ENCODE data around the gene TCERG1. TPM values are rescaled to one million over a fixed set of nuclear protein-coding genes. Genes with fewer than 3 reads are reported as not detected.

TCERG1 gene
- total RNA-seq, 1 experiment from 2014 or later, result 75.9 TPM

DNA sequence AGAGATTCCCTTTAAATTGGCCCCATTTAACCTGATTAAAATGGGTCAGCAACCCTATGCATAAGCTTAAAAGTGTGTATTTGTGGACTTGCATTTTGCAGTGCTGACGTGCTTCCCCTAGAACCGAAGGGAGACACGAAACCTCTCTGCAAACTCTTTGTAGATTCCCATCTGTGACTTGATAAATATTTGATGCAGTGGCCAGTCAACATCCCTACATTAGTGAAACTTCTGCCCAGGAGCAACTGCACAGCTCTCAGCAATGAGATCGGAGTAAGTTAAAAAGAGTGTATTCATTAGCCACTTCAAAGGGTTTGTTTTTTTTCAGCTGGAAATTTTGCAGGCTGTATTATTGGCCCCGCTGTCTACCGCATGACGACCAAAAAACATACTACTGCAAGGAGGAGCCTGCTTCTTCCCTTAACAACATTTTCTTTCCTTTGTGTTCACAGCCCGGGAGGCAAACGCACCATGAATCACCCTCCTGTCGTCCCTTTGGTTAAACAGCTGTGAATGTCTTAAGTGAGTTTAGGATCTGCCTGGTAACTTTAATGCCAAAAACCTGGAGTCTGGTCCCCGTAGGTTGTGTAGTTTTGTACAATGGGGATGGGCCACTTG is 38.0 kb upstream of the TCERG1 start:
- H3K9me3 ChIP-seq (ENCODE audit: control insufficient read depth, insufficient read depth, low read depth, low read length), result no peaks in the 10 kb centered on the region
- H3K4me1 ChIP-seq (ENCODE audit: control insufficient read depth, insufficient read depth, low read length), result no peaks in the 10 kb centered on the region
- no peak for DNase-seq (ENCODE audit: low read depth, low spot score)
- no peak overlapping the region for H3K4me3 ChIP-seq (ENCODE audit: low read depth in 2 of 2, low read length in 2 of 2)
- no peaks in the 10 kb centered on the region for H3K27me3 ChIP-seq (ENCODE audit: control insufficient read depth, insufficient read depth, low read length)
- intact Hi-C loops (cut with micrococcal nuclease; ENCODE audit: unreplicated experiment), result no loop called here
- H3K27ac ChIP-seq (ENCODE audit: low read length), result no peak overlapping the region
- TF ChIP-seq, protein P1, sequence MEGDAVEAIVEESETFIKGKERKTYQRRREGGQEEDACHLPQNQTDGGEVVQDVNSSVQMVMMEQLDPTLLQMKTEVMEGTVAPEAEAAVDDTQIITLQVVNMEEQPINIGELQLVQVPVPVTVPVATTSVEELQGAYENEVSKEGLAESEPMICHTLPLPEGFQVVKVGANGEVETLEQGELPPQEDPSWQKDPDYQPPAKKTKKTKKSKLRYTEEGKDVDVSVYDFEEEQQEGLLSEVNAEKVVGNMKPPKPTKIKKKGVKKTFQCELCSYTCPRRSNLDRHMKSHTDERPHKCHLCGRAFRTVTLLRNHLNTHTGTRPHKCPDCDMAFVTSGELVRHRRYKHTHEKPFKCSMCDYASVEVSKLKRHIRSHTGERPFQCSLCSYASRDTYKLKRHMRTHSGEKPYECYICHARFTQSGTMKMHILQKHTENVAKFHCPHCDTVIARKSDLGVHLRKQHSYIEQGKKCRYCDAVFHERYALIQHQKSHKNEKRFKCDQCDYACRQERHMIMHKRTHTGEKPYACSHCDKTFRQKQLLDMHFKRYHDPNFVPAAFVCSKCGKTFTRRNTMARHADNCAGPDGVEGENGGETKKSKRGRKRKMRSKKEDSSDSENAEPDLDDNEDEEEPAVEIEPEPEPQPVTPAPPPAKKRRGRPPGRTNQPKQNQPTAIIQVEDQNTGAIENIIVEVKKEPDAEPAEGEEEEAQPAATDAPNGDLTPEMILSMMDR (IDR thresholded peaks at IDR 0.05), result no peak
- TF ChIP-seq, protein P2, sequence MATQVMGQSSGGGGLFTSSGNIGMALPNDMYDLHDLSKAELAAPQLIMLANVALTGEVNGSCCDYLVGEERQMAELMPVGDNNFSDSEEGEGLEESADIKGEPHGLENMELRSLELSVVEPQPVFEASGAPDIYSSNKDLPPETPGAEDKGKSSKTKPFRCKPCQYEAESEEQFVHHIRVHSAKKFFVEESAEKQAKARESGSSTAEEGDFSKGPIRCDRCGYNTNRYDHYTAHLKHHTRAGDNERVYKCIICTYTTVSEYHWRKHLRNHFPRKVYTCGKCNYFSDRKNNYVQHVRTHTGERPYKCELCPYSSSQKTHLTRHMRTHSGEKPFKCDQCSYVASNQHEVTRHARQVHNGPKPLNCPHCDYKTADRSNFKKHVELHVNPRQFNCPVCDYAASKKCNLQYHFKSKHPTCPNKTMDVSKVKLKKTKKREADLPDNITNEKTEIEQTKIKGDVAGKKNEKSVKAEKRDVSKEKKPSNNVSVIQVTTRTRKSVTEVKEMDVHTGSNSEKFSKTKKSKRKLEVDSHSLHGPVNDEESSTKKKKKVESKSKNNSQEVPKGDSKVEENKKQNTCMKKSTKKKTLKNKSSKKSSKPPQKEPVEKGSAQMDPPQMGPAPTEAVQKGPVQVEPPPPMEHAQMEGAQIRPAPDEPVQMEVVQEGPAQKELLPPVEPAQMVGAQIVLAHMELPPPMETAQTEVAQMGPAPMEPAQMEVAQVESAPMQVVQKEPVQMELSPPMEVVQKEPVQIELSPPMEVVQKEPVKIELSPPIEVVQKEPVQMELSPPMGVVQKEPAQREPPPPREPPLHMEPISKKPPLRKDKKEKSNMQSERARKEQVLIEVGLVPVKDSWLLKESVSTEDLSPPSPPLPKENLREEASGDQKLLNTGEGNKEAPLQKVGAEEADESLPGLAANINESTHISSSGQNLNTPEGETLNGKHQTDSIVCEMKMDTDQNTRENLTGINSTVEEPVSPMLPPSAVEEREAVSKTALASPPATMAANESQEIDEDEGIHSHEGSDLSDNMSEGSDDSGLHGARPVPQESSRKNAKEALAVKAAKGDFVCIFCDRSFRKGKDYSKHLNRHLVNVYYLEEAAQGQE (IDR thresholded peaks at IDR 0.05; ENCODE audit: insufficient read depth in 1 of 2, low read depth in 2 of 2, low read length in 1 of 2), result no peak
- no peak for TF ChIP-seq SIN3A (IDR thresholded peaks at IDR 0.05; ENCODE audit: borderline replicate concordance, insufficient read depth, low read depth, low read length)
- no peak for TF ChIP-seq TCF7L2 (IDR thresholded peaks at IDR 0.05; ENCODE audit: low read depth, low read length)
- no peak for TF ChIP-seq POLR2AphosphoS5 (IDR thresholded peaks at IDR 0.05; ENCODE audit: low read depth, low read length)
- no peaks in the 10 kb centered on the region for H3K36me3 ChIP-seq (ENCODE audit: control insufficient read depth, insufficient read depth, low read length)
- in situ Hi-C loops (cut with HindIII; ENCODE audit: low pct_unique_long_range_greater_than_20kb, low sequenced_read_pairs), result no loop called here
- CTCF ChIA-PET, result no interaction called here
- no TSS peak for BruUV-seq (replicated peaks)
- POLR2A ChIA-PET, result no interaction called here
- ATAC-seq, result peak; percentile 42; the same call in 1 of the 2 replicates

DNA sequence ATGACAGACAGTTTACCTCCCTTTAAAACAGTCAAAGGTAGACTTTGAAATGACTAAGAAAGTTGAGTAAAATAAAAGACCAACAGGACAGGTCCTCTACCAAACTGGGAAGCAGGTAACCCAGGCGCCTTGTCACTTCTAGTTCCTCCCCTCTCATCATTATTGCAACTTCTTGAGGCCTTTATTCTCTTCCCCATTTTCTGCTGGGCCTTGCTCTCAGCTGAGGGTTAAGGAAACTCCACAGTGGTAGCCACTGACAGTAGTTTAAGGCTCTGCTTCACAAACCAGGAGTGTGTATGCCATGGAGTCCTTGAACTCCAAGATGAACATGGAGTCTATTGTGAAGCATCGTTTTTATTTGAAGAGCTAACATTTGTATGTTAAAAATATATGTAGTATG is 36.9 kb upstream of the TCERG1 start:
- ATAC-seq, result no peak
- TF ChIP-seq TCF7L2 (IDR thresholded peaks at IDR 0.05; ENCODE audit: low read depth, low read length) (no peak), SIN3A (IDR thresholded peaks at IDR 0.05; ENCODE audit: borderline replicate concordance, insufficient read depth, low read depth, low read length) (no peak), POLR2AphosphoS5 (IDR thresholded peaks at IDR 0.05; ENCODE audit: low read depth, low read length) (no peak)
- TF ChIP-seq, protein P2 (IDR thresholded peaks at IDR 0.05; ENCODE audit: insufficient read depth in 1 of 2, low read depth in 2 of 2, low read length in 1 of 2), result no peak
- TF ChIP-seq, protein P1 (IDR thresholded peaks at IDR 0.05), result no peak
- Histone ChIP-seq H3K27me3 (ENCODE audit: control insufficient read depth, insufficient read depth, low read length) (no peaks in the 10 kb centered on the region), H3K4me3 (ENCODE audit: low read depth in 2 of 2, low read length in 2 of 2) (no peak overlapping the region), H3K9me3 (ENCODE audit: control insufficient read depth, insufficient read depth, low read depth, low read length) (no peaks in the 10 kb centered on the region), H3K36me3 (ENCODE audit: control insufficient read depth, insufficient read depth, low read length) (no peaks in the 10 kb centered on the region), H3K27ac (ENCODE audit: low read length) (no peak overlapping the region), H3K4me1 (ENCODE audit: control insufficient read depth, insufficient read depth, low read length) (no peaks in the 10 kb centered on the region)
- no TSS peak for BruUV-seq (replicated peaks)
- DNase-seq (ENCODE audit: low read depth, low spot score), result no peak
- in situ Hi-C loops (cut with HindIII; ENCODE audit: low pct_unique_long_range_greater_than_20kb, low sequenced_read_pairs), result no loop called here
- intact Hi-C loops (cut with micrococcal nuclease; ENCODE audit: unreplicated experiment), result no loop called here
- POLR2A ChIA-PET, result no interaction called here
- CTCF ChIA-PET, result no interaction called here
